HL-60 (cell line): Measurements from ENCODE around the gene VARS2.

ENCODE experiments used
- CTCF ChIP-seq: IDR thresholded peaks from one replicate; pipeline ENCODE4 v1.5.1; 2011; ENCODE audit warnings: low read length, control low read depth, inconsistent platforms; ENCODE audit not compliant: insufficient read depth
- POLR2AphosphoS5 ChIP-seq: IDR thresholded peaks from 2 replicates; pipeline ENCODE4 v1.6.1; 2012; ENCODE audit warnings: low read depth
- REST ChIP-seq: IDR thresholded peaks from 2 replicates; pipeline ENCODE4 v1.6.1; 2012; ENCODE audit warnings: low read depth; ENCODE audit not compliant: insufficient replicate concordance
- SPI1 ChIP-seq: IDR thresholded peaks from 2 replicates; pipeline ENCODE4 v1.6.1; 2012; ENCODE audit warnings: low read depth, mild to moderate bottlenecking, borderline replicate concordance

GRCh38 chr6:30922447-30922852, 8.4 kb downstream of the VARS2 start:
- TF ChIP-seq CTCF, result no peak
- TF ChIP-seq POLR2AphosphoS5, result no peak
- TF ChIP-seq REST, result no peak
- TF ChIP-seq SPI1, result no peak
